Esophagus squamous epithelium (tissue), 4 donors: Measurements from ENCODE around the gene XRN1.

Experiments used
- CTCF ChIP-seq, 6 experiments: fragments of 450-650 bp in 4 of 6; fragments of 200-600 bp in 2 of 6; sonication (generic) in 2 of 6; IDR thresholded peaks; one replicate each; pipeline ENCODE4 v1.5.1; 2016 to 2019; ENCODE audit warnings: antibody characterized with exemption in 6 of 6, mild to moderate bottlenecking in 4 of 6, moderate library complexity in 4 of 6
- POLR2A ChIP-seq, 4 donors: fragments of 450-650 bp; IDR thresholded peaks; one replicate each; pipeline ENCODE4 v1.6.1; 2017; ENCODE audit warnings: antibody characterized with exemption in 4 of 4, mild to moderate bottlenecking in 4 of 4, moderate library complexity in 3 of 4

- no peak for TF ChIP-seq CTCF (IDR thresholded peaks at IDR 0.05)
- no peak for TF ChIP-seq POLR2A (IDR thresholded peaks at IDR 0.05)
These were observed 115.4 kb downstream of the XRN1 start for GRCh38 chr3:142332390-142332789.
